Measurements from ENCODE around the gene ITPR2. TPM values are rescaled to one million over a fixed set of nuclear protein-coding genes. Genes with fewer than 3 reads are reported as not detected.

Gene ITPR2
- total RNA-seq, 1 donor from 2014 or later: 15.8 TPM

GRCh38 chr12:26302776-26303175 lies 530.2 kb downstream of the ITPR2 start:
- Histone ChIP-seq H3K27ac (replicated peaks) (no peak overlapping the region), H3K9me3 (replicated peaks) (peaks cover 15% of the 10 kb centered on the region), H3K36me3 (no peaks in the 10 kb centered on the region), H3K27me3 (ENCODE audit: low read depth) (no peaks in the 10 kb centered on the region), H3K4me3 (no peak overlapping the region), H3K4me1 (peaks cover 16% of the 10 kb centered on the region)
- TF ChIP-seq, protein P1, sequence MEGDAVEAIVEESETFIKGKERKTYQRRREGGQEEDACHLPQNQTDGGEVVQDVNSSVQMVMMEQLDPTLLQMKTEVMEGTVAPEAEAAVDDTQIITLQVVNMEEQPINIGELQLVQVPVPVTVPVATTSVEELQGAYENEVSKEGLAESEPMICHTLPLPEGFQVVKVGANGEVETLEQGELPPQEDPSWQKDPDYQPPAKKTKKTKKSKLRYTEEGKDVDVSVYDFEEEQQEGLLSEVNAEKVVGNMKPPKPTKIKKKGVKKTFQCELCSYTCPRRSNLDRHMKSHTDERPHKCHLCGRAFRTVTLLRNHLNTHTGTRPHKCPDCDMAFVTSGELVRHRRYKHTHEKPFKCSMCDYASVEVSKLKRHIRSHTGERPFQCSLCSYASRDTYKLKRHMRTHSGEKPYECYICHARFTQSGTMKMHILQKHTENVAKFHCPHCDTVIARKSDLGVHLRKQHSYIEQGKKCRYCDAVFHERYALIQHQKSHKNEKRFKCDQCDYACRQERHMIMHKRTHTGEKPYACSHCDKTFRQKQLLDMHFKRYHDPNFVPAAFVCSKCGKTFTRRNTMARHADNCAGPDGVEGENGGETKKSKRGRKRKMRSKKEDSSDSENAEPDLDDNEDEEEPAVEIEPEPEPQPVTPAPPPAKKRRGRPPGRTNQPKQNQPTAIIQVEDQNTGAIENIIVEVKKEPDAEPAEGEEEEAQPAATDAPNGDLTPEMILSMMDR (IDR thresholded peaks at IDR 0.05; ENCODE audit: borderline replicate concordance): no peak
- intact Hi-C loops (cut with micrococcal nuclease): no loop called here
- DNase-seq: no peak

DNA sequence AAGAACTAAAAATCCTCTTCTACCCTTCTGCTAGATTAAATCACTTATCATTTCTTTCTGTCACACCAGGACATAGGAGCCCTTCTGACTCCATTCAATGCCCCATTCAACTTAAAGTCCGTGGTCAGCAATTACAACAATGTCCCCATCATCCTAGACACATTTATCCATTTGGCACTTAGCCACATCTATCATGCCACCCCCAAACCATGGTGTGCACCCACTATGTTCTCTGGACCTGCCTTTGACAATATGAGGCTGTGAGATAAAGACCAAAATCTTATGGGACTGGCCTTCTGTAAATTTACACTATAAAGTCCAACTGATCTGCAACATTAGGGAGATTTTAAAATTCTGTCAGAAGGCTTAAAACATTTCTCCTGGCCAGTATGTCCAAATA lies 533.2 kb downstream of the ITPR2 start:
- no peaks in the 10 kb centered on the region for H3K36me3 ChIP-seq
- H3K4me1 ChIP-seq: peaks cover 16% of the 10 kb centered on the region
- peak overlapping the region; percentile 59 for H3K27ac ChIP-seq (replicated peaks)
- H3K27me3 ChIP-seq (ENCODE audit: low read depth): no peaks in the 10 kb centered on the region
- TF ChIP-seq, protein P1 (IDR thresholded peaks at IDR 0.05; ENCODE audit: borderline replicate concordance): no peak
- no peak overlapping the region for H3K4me3 ChIP-seq
- no peak for DNase-seq
- H3K9me3 ChIP-seq (replicated peaks): no peaks in the 10 kb centered on the region
- intact Hi-C loops (cut with micrococcal nuclease): no loop called here

- Histone ChIP-seq H3K27me3 (ENCODE audit: low read depth) (no peaks in the 10 kb centered on the region), H3K36me3 (no peaks in the 10 kb centered on the region), H3K9me3 (replicated peaks) (no peaks in the 10 kb centered on the region), H3K4me1 (peaks cover 16% of the 10 kb centered on the region), H3K27ac (replicated peaks) (peak overlapping the region; percentile 59), H3K4me3 (peak overlapping the region; percentile 36)
- intact Hi-C loops (cut with micrococcal nuclease): no loop called here
- DNase-seq: no peak
- TF ChIP-seq, protein P1 (IDR thresholded peaks at IDR 0.05; ENCODE audit: borderline replicate concordance): peak; percentile 25
Observed at GRCh38 chr12:26298785-26299621, 534.0 kb downstream of the ITPR2 start.

GRCh38 chr12:26297396-26298070 lies 535.5 kb downstream of the ITPR2 start:
- Histone ChIP-seq H3K27ac (replicated peaks) (no peak overlapping the region), H3K4me1 (peaks cover 16% of the 10 kb centered on the region), H3K36me3 (no peaks in the 10 kb centered on the region), H3K9me3 (replicated peaks) (no peaks in the 10 kb centered on the region), H3K27me3 (ENCODE audit: low read depth) (no peaks in the 10 kb centered on the region), H3K4me3 (no peak overlapping the region)
- DNase-seq: no peak
- TF ChIP-seq, protein P1 (IDR thresholded peaks at IDR 0.05; ENCODE audit: borderline replicate concordance): no peak
- intact Hi-C loops (cut with micrococcal nuclease): no loop called here

DNA sequence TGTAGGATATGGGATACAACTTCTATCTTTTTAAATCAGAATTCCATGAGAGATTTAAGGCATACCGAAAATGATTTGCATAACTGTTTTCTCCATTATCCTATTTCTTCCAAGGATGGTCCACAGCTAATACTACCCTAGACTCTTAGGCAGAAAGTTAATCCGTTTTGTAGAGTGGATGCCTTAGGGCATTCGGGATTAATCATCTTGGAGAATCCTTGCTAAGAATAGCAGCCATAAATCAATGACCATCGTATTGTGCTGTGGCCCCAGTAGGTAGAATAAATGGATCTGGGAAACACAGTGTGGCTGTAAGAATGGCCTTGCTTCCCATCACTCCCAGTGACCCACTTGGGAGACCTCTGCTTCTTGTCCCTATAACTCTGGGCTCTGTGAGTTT lies 538.0 kb downstream of the ITPR2 start:
- DNase-seq: no peak
- TF ChIP-seq, protein P1 (IDR thresholded peaks at IDR 0.05; ENCODE audit: borderline replicate concordance): no peak
- H3K27ac ChIP-seq (replicated peaks): no peak overlapping the region
- intact Hi-C loops (cut with micrococcal nuclease): no loop called here
- no peaks in the 10 kb centered on the region for H3K27me3 ChIP-seq (ENCODE audit: low read depth)
- no peaks in the 10 kb centered on the region for H3K9me3 ChIP-seq (replicated peaks)
- no peak overlapping the region for H3K4me3 ChIP-seq
- H3K4me1 ChIP-seq: peaks cover 16% of the 10 kb centered on the region
- no peaks in the 10 kb centered on the region for H3K36me3 ChIP-seq
